Heart left ventricle (tissue), 13 donors: ENCODE results near the gene PLK3.
"Not testable (repeated sequence)": the region's sequence is repeated elsewhere in the genome, so short reads cannot be mapped to it uniquely, and the experiment has no call there.

ENCODE experiments used
- CTCF ChIP-seq, 12 donors: fragments of 200-600 bp; sonication (generic) in 4 of 12; IDR thresholded peaks; one replicate each; pipeline versions ENCODE4 v1.5.0 to v1.8.0; 2018 to 2022; ENCODE audit warnings: antibody characterized with exemption in 12 of 12, mild to moderate bottlenecking in 5 of 12
- POLR2A ChIP-seq, 2 donors: fragments of 450-650 bp; IDR thresholded peaks; one replicate each; pipeline ENCODE4 v1.6.1; 2017; ENCODE audit warnings: antibody characterized with exemption in 2 of 2, mild to moderate bottlenecking in 2 of 2, moderate library complexity in 2 of 2
- donor health status: ischemic (EF 13 %, LVEDD 7.1; RV severe dilation, severe dysfunction).
- donor health status: DM: no; HTN: yes; CAD: no.
- donor health status: DM: no; HTN: no; CAD: no.
- donor health status: ischemic (EF 25% LVEDD 6.9; RV normal size, moderate dysfunction).
- donor health status: ischemic (EF 25% LVEDD 5.7; RV mildly dilated, moderate dysfunction).
- donor health status: ischemic (EF 35%, LVEDD 5.7; RV mildly dilated, moderate dysfunction).
- donor health status: nonischemic (EF 11% LVEDD 7.7; RV severe dilation, severe dysfunction).
- donor health status: DM: yes; HTN: yes; CAD: no.
- donor health status: PGD.
- donor health status: ischemic (EF 29% LVEDD 5.4; RV normal size, mild dysfunction).
- donor health status: nonischemic (EF 23%, LVEDD 6.1; RV moderate dilation, normal function).

- TF ChIP-seq CTCF, POLR2A (IDR thresholded peaks at IDR 0.05): not testable (repeated sequence)
Measured at GRCh38 chr1:44838294-44838693, 38.1 kb downstream of the PLK3 start.
